ENCODE data around the gene GRID1.

GRCh38 chr10:85602306-85602705 is 764.3 kb downstream of the GRID1 start:
- TF ChIP-seq GATA2 (CRISPR knock-in tag; IDR thresholded peaks at IDR 0.05) (no peak), FOSL2 (IDR thresholded peaks at IDR 0.05; ENCODE audit: borderline replicate concordance, low read depth) (no peak), FOXM1 (IDR thresholded peaks at IDR 0.05; ENCODE audit: low read depth) (no peak), EP300 (IDR thresholded peaks at IDR 0.05; ENCODE audit: borderline replicate concordance in 1 of 2, low read depth in 1 of 2, low read length in 1 of 2) (no peak), NFIC (IDR thresholded peaks at IDR 0.05; ENCODE audit: borderline replicate concordance) (no peak), RFX5 (IDR thresholded peaks at IDR 0.05; ENCODE audit: low read length) (no peak), PBX3 (IDR thresholded peaks at IDR 0.05) (no peak), POLR2AphosphoS5 (IDR thresholded peaks at IDR 0.05; ENCODE audit: low read depth, low read length) (no peak)
- TF ChIP-seq, protein P1, sequence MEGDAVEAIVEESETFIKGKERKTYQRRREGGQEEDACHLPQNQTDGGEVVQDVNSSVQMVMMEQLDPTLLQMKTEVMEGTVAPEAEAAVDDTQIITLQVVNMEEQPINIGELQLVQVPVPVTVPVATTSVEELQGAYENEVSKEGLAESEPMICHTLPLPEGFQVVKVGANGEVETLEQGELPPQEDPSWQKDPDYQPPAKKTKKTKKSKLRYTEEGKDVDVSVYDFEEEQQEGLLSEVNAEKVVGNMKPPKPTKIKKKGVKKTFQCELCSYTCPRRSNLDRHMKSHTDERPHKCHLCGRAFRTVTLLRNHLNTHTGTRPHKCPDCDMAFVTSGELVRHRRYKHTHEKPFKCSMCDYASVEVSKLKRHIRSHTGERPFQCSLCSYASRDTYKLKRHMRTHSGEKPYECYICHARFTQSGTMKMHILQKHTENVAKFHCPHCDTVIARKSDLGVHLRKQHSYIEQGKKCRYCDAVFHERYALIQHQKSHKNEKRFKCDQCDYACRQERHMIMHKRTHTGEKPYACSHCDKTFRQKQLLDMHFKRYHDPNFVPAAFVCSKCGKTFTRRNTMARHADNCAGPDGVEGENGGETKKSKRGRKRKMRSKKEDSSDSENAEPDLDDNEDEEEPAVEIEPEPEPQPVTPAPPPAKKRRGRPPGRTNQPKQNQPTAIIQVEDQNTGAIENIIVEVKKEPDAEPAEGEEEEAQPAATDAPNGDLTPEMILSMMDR (IDR thresholded peaks at IDR 0.05), result no peak
- TF ChIP-seq, protein P2, sequence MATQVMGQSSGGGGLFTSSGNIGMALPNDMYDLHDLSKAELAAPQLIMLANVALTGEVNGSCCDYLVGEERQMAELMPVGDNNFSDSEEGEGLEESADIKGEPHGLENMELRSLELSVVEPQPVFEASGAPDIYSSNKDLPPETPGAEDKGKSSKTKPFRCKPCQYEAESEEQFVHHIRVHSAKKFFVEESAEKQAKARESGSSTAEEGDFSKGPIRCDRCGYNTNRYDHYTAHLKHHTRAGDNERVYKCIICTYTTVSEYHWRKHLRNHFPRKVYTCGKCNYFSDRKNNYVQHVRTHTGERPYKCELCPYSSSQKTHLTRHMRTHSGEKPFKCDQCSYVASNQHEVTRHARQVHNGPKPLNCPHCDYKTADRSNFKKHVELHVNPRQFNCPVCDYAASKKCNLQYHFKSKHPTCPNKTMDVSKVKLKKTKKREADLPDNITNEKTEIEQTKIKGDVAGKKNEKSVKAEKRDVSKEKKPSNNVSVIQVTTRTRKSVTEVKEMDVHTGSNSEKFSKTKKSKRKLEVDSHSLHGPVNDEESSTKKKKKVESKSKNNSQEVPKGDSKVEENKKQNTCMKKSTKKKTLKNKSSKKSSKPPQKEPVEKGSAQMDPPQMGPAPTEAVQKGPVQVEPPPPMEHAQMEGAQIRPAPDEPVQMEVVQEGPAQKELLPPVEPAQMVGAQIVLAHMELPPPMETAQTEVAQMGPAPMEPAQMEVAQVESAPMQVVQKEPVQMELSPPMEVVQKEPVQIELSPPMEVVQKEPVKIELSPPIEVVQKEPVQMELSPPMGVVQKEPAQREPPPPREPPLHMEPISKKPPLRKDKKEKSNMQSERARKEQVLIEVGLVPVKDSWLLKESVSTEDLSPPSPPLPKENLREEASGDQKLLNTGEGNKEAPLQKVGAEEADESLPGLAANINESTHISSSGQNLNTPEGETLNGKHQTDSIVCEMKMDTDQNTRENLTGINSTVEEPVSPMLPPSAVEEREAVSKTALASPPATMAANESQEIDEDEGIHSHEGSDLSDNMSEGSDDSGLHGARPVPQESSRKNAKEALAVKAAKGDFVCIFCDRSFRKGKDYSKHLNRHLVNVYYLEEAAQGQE (IDR thresholded peaks at IDR 0.05; ENCODE audit: low read depth, low read length), result no peak
